ENCODE data around the gene MED15. TPM values are rescaled to one million over a fixed set of nuclear protein-coding genes. Genes with fewer than 3 reads are reported as not detected.
A peak's percentile ranks its signal among the peaks of the same experiment; 100 is the strongest.

Gene MED15
- polyA plus RNA-seq, 2 of the 4 experiments (the other 2 are of a cell fraction), result 10.7 to 29.7 TPM

GRCh38 chr22:20606041-20606783 is 98.8 kb downstream of the MED15 start:
- H3K9me3 ChIP-seq, result no peaks in the 10 kb centered on the region

GRCh38 chr22:20606784-20607128 is 99.3 kb downstream of the MED15 start:
- no peak for DNase-seq (ENCODE audit: low read depth in 1 of 2, low spot score in 1 of 2)
- CTCF ChIA-PET, result interaction anchor here (0.8 to 1.7 kb wide), 11 partner anchors 10 to 189 kb away, joined by 3 to 7 read pairs (median 4); no protein-coding TSS in a partner anchor
- H3K9me3 ChIP-seq, result no peaks in the 10 kb centered on the region
- H3K27ac ChIP-seq, result no peak overlapping the region
- WGBS (ENCODE audit: missing lambda C conversion rate), result 45% methylated on average over 4 of the region's 9 CpGs
- H3K4me3 ChIP-seq, result no peak overlapping the region
- POLR2A ChIA-PET, result no interaction called here
- TF ChIP-seq PBX3 (IDR thresholded peaks at IDR 0.05) (no peak), RARB (CRISPR knock-in tag; IDR thresholded peaks at IDR 0.05) (no peak), POLR2AphosphoS2 (conservative IDR thresholded peaks at IDR 0.05; ENCODE audit: low read length) (no peak), RFX5 (IDR thresholded peaks at IDR 0.05) (no peak), ZSCAN20 (CRISPR knock-in tag; IDR thresholded peaks at IDR 0.05) (no peak), HEYL (CRISPR knock-in tag; IDR thresholded peaks at IDR 0.05) (no peak), CBX8 (IDR thresholded peaks at IDR 0.05) (no peak), JUN (IDR thresholded peaks at IDR 0.05) (no peak), HDAC2 (IDR thresholded peaks at IDR 0.05) (no peak), CTCF (IDR thresholded peaks at IDR 0.05) (no peak), FOXS1 (CRISPR knock-in tag; IDR thresholded peaks at IDR 0.05) (no peak), KDM1A (IDR thresholded peaks at IDR 0.05; ENCODE audit: low read depth) (no peak)
- no peak for ATAC-seq
- no peak for FAIRE-seq
- no peaks in the 10 kb centered on the region for H3K4me1 ChIP-seq
- no peak overlapping the region for H3K4me2 ChIP-seq

More at GRCh38 chr22:20606041-20606783, 98.8 kb downstream of the MED15 start:
- TF ChIP-seq JUN (IDR thresholded peaks at IDR 0.05) (no peak), RARB (CRISPR knock-in tag; IDR thresholded peaks at IDR 0.05) (no peak), CHD4 (IDR thresholded peaks at IDR 0.05; ENCODE audit: borderline replicate concordance) (no peak), HDAC2 (IDR thresholded peaks at IDR 0.05) (no peak), SREBF2 (IDR thresholded peaks at IDR 0.05) (no peak), GATA3 (IDR thresholded peaks at IDR 0.05; ENCODE audit: borderline replicate concordance) (no peak), KDM5A (IDR thresholded peaks at IDR 0.05) (no peak), FOSB (CRISPR knock-in tag; IDR thresholded peaks at IDR 0.05) (no peak), SMC3 (IDR thresholded peaks at IDR 0.05) (peak; percentile 75), RAD21 (conservative IDR thresholded peaks at IDR 0.05 in 1 of 2, IDR thresholded peaks at IDR 0.05 in 1 of 2) (peak; percentile 67 to 71), ESRRA (IDR thresholded peaks at IDR 0.05; ENCODE audit: borderline replicate concordance, low read length) (no peak), E2F6 (IDR thresholded peaks at IDR 0.05; ENCODE audit: borderline replicate concordance, low read depth) (no peak), TFCP2L1 (CRISPR knock-in tag; IDR thresholded peaks at IDR 0.05) (no peak), ZNF302 (CRISPR knock-in tag; IDR thresholded peaks at IDR 0.05) (no peak), CEBPB (IDR thresholded peaks at IDR 0.05) (peak in 1 of 2 experiments; percentile 71; a peak in 2 of 4 replicates), BCL3 (IDR thresholded peaks at IDR 0.05) (no peak), POLR2AphosphoS2 (conservative IDR thresholded peaks at IDR 0.05; ENCODE audit: low read length) (no peak), CTCF (IDR thresholded peaks at IDR 0.05) (peak; percentile 63)
- WGBS (ENCODE audit: missing lambda C conversion rate), result 11% methylated on average over 5 of the region's 13 CpGs
- no peak overlapping the region for H3K4me3 ChIP-seq
- peak overlapping the region; percentile 41; the same call in 1 of the 3 replicates for H3K4me2 ChIP-seq
- no peak overlapping the region for H3K27ac ChIP-seq
- ChIA-PET CTCF (interaction anchor here (0.6 to 1.7 kb wide), 16 partner anchors 9 to 188 kb away, joined by 3 to 7 read pairs (median 4); no protein-coding TSS in a partner anchor), POLR2A (no interaction called here)
- no peaks in the 10 kb centered on the region for H3K4me1 ChIP-seq
- FAIRE-seq (no peak), ATAC-seq (peak; percentile 92 to 95), DNase-seq (ENCODE audit: low read depth in 1 of 2, low spot score in 1 of 2) (peak; percentile 55 to 75)

Measured in A549 (cell line).